NOMO-1 treated with DMSO at 0.1 percent for 48 hours (cell line): ENCODE data around the gene ROBO3.

ENCODE experiments used
- DNase-seq: peaks from one replicate; lab custom pipeline; 2025; ENCODE audit not compliant: unreplicated experiment; lab: John Stamatoyannopoulos, UW

Gene ROBO3

DNA sequence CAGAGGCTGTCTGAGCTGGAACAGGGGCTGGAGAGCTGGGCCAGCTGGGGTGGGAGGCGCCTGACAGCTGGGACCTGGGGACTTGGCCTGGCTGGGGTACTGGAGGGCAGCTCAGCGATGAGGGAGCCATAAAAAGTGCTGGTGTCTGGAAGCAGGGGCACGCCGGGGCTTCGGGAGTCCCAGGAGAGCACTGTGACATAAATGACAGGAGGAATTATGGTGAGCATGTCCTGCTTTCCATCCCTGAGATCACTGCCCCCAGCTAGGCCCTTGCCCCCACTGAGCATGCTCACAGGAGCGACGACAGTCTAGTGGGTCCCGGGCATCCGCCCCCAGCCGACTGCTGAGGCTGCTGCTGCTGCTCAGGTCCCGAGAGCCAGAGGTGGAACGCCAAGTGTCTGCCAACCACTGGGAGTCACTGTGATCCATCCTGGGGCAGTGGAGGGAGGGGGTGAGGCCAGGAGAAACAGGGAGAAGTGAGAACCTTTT lies 26.2 kb downstream of the ROBO3 start:
- DNase-seq: no peak

- DNase-seq: no peak
Measured at GRCh38 chr11:124892146-124892545, 26.9 kb downstream of the ROBO3 start.

DNA sequence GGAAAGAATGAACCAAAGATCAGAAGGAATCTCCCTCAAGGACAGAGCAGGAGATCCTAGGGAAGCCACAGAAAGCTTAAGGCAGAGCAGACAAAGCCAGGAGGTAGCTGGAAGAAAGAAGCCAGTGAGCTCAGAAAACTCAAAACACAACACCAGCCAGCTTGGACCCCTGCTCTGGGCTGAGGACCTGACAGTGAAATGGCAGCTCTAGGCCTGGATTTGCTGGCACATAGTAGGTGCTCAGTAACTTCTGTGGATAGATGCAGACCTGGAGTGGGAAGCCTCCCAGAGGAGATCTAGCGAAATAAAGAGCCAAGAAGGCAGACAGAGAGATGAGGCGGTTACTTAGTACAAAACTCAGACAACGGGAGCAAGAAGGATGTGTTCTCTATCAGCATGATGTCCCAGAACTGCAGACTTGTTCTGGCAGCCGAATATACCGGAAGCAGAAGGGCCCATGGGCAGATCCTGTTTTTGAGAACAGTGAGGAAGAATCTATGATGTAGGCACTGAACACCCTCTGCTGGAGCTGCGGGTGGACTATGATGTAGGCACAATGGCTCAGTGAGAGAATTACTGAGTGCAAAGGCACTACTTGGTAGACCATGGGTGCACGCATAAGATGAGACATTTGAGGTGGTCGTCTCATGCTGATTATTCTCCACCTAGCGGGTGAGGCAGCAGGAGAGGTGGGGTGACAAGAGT lies 27.7 kb downstream of the ROBO3 start:
- no peak for DNase-seq

GRCh38 chr11:124893781-124894401 lies 28.7 kb downstream of the ROBO3 start:
- no peak for DNase-seq

DNA sequence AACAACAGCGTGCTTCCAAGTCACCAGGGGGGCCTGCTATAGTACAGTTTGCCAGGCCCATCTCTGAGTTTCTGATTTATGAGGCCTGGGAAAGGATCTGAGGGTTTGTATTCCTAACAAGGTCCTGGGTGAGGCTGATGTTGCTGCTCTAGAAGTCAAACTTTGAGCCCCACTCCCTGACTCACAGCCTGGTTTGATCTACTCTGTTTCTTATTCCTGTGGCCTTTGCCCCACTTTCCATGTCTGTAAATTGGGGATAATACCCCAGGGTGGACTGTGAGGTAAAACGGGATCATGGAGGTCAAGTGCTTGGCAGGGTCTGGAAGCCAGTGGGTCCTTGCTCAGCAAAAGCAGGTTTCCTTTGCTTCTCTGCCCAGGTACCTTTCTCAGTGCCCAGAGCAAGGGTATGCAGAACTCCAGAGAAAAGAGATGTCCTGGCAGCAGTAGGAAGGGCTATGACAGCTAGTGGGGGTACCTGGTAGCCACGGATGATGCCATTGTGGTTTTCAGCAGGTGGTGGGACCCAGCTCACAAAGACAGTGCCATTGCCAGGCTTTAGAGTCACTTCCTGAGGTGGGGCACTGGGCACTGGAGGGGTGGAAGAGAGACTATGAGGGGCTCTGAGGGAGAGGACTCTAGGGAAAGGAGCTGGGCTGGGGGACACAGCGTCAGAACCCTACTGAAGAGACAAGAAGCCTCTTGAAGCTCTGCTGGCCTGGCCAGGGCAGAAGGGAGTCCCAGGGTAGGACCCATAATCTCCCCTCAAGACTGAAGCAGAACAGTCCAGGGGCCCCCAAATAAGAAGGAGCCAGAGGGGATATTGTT lies 29.6 kb downstream of the ROBO3 start:
- DNase-seq: no peak

GRCh38 chr11:124895471-124895971 lies 30.3 kb downstream of the ROBO3 start:
- no peak for DNase-seq

DNA sequence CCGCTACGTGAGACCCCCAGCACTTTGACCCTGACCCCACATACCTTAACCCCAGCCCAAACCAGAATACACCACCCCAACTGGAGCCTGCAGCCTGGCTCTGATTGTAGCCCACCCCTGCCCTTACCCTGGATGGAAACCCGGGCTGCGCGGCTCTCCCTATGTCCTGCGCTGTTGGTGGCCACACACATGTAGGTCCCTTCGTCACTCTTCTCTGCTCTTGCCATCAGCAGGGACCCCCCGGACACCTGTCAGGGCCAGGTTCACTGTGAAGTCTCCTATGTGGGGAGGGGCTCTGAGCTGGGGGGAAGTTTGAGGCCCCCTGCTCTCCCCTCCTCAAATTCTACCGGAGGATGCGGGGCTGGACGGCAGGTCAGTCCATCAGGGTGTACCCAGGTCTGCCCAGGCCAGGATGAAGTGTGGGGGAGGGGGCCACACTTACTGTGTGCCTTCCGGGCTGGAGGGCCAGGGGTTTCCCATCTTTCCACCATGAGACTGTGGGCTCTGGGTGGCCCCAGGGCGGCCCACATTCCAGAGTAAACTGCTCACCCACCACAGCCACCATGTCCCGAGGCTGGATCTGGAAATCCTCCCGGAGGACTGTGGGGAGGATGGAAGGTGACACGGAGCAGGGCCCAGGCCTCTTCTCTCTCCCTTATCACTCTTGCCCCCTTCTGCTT lies 31.0 kb downstream of the ROBO3 start:
- DNase-seq: no peak

GRCh38 chr11:124896821-124897391 lies 31.7 kb downstream of the ROBO3 start:
- DNase-seq: no peak

GRCh38 chr11:124897674-124898262 lies 32.5 kb downstream of the ROBO3 start, which contains the start of gene ROBO4:
Gene ROBO4, minus strand, starts transcription at chr11:124897865. Its CDS starts 70 bp downstream, at chr11:124897795.
- DNase-seq: no peak

- no peak for DNase-seq
Measured at GRCh38 chr11:124898263-124898680, 33.0 kb downstream of the ROBO3 start.

- no peak for DNase-seq
Measured at GRCh38 chr11:124898711-124899110, 33.5 kb downstream of the ROBO3 start.

GRCh38 chr11:124899383-124900145 lies 34.3 kb downstream of the ROBO3 start:
- DNase-seq: no peak

DNA sequence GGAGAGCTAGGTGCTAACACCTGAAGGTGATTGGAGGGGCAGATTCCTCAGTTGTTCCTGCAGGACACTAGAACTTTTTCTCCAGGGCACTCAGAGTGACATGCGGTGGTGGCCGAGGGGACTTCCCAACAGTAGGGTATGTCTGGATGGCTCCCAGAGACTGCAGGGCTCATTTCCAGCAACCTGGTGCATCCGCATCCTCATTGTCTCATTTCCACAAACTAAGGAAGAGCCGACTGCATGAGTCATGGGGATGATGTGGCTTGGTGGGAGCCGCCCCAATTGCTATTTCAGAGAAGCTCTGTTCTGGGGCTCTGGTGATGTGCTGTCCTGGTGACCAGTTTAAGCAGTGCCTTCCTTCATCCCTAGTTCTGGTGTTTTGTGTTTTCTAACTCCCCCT lies 35.2 kb downstream of the ROBO3 start:
- no peak for DNase-seq

GRCh38 chr11:124902616-124903015 lies 37.4 kb downstream of the ROBO3 start:
- no peak for DNase-seq

- DNase-seq: no peak
Measured at GRCh38 chr11:124915541-124916369, 50.5 kb downstream of the ROBO3 start.

- no peak for DNase-seq
Measured at GRCh38 chr11:124916370-124916710, 51.1 kb downstream of the ROBO3 start.

DNA sequence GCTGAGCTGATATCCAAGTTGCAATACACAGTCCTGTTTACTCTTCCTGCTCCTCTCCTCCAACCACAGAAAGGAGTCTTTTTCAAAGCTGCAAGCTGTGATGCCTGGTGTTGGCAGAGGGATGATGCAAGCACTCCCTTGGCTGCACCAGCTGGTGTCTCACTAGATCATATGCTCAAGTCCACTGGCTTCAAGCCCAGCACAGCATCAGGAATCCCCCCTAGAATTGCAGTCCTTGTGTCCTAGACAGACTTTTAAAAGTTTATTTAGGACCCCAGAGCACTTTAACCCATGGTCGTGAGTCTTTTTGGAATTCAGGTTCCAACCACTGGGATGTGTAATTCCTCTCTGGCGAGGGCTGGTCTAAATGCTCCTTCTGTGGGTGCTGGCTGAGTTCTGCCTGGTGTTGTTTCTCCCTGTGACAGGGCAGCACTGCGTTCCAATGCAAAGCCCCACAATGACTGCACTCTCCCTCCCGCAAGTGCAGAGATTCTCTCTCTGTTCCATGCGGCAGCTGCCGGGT lies 51.9 kb downstream of the ROBO3 start:
- DNase-seq: no peak

GRCh38 chr11:124918950-124919349 lies 53.7 kb downstream of the ROBO3 start, which contains the start of gene HEPN1:
Gene HEPN1, plus strand, starts transcription at chr11:124919250.
- DNase-seq: no peak
